Stimulated activated CD8-positive, alpha-beta memory T cell treated with anti-CD3 and anti-CD28 coated beads, Interleukin-4, amount 100 ng/mL, for 1 hour (primary cell): ENCODE measurements around the gene FXR2.

ENCODE experiments used
- DNase-seq, 2 donors: peaks; one replicate each; pipeline ENCODE4 v3.0.0-alpha.2; 2020; ENCODE audit warnings: low read depth in 2 of 2, low spot score in 1 of 2

The FXR2 gene

DNA sequence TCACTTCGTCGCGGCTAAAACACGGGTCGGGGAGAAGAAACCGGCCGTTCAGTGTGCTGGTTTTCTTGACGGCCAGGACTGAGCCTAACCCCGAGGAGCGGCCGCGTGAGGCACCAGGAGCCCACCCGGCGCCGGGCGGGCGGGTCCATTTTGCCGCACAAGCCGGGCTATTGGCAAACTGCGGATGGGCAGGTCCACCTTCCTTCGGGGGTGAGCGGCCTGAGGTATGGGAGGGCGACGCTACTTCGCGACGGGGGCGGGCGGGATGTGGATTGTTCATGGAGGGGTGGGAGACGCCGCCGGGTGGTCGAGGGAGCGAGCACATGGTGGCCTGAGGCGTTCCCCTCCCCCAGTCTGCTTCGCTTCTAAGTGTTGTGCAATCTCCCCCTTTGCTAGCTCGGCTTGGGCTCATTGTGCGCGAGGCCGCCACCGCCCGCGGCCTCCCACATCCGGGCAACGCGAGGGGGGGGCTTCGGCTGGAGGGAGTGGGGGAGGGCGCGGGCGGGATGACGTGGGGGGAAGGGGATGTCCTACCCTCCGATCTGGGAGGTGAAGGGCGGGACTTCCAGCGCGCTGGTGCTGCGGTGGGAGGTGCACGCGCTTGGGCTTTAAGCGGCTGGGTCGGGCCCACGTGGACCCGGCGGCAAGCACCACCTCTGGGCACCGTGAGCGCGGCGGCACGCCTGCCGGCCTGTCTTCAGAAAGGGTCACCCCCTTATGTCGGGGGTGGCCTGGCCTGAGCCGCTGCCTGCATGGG, 41.2 kb downstream of the FXR2 start:
- peak; percentile 83 to 84 for DNase-seq

GRCh38 chr17:7572588-7573323, 41.9 kb downstream of the FXR2 start:
- DNase-seq: peak; percentile 98 to 100

DNA sequence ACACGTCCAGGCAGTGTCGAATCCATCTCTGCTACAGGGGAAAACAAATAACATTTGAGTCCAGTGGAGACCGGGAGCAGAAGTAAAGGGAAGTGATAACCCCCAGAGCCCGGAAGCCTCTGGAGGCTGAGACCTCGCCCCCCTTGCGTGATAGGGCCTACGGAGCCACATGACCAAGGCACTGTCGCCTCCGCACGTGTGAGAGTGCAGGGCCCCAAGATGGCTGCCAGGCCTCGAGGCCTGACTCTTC, 42.4 kb downstream of the FXR2 start:
- no peak for DNase-seq

GRCh38 chr17:7570351-7570750, 44.3 kb downstream of the FXR2 start:
- DNase-seq: no peak

DNA sequence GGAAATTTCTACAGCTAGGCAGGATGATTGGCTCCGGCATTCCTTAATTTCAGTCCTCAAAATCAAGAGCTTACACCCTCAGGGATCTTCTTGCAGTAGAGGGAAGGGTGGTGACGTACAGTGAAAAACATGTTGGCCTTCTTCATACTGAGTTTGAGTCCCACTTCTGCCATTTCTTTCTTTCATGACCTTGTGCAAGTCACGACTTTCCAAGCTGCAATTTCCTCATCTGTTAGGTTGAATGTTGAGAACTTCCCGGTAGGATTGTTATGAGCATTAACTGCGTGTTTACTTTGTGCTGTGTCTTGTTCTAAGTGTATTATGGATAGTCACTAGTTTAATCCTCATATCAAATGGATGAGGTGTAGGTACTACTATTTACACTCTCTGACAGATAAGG, 45.1 kb downstream of the FXR2 start:
- no peak for DNase-seq

GRCh38 chr17:7563115-7563869, 51.4 kb downstream of the FXR2 start:
- no peak for DNase-seq

GRCh38 chr17:7562208-7562605, 52.5 kb downstream of the FXR2 start:
- no peak for DNase-seq

- peak; percentile 69 to 80 for DNase-seq
Observed at GRCh38 chr17:7561589-7562207, 53.0 kb downstream of the FXR2 start, which contains the start of gene SENP3. Gene SENP3 (plus strand): TSS chr17:7561919. CDS start chr17:7563077, 1,158 bp downstream.

GRCh38 chr17:7561028-7561575, 53.6 kb downstream of the FXR2 start:
- DNase-seq: peak; percentile 60 to 73

DNA sequence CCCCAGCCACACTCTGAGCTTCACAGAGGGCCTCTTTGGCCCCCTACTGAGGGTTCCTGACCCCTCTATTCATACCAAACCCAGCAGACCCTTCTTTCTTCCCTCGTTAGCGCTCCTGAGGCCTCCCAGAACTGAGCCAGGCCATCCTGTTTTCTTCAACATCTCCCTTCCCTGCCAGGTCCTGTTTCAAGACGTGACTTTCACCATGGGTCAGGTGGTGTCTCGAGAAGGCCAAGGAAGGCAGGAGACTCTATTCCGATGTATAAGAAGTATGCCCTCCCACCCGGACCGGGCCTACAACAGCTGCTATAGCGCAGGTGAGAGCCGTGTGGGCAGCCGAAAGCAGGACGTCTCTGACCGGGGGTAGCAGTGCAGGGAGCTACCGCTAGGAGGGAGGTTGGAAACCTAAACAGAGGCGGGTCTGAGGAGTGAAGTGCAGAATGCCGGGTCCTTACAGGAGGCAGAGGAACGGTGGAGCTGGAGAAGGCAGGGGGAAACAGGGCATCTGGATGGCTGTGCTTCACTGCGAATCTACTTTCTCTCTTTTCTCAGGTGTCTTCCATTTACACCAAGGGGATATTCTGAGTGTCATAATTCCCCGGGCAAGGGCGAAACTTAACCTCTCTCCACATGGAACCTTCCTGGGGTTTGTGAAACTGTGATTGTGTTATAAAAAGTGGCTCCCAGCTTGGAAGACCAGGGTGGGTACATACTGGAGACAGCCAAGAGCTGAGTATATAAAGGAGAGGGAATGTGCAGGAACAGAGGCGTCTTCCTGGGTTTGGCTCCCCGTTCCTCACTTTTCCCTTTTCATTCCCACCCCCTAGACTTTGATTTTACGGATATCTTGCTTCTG, 54.3 kb downstream of the FXR2 start:
- no peak for DNase-seq

- no peak for DNase-seq
Observed at GRCh38 chr17:7559320-7560171, 55.2 kb downstream of the FXR2 start.

GRCh38 chr17:7558544-7559319, 56.0 kb downstream of the FXR2 start, which contains the start of gene TNFSF13:
Gene TNFSF13 (plus strand): TSS chr17:7558750. CDS start chr17:7559040, 290 bp downstream.
- DNase-seq: no peak

GRCh38 chr17:7557775-7558543, 56.7 kb downstream of the FXR2 start:
- no peak for DNase-seq

GRCh38 chr17:7557147-7557764, 57.4 kb downstream of the FXR2 start:
- DNase-seq: no peak

GRCh38 chr17:7556627-7557026, 58.1 kb downstream of the FXR2 start:
- DNase-seq: no peak

- DNase-seq: no peak
Observed at GRCh38 chr17:7555320-7555948, 59.3 kb downstream of the FXR2 start.

GRCh38 chr17:7553356-7553755, 61.3 kb downstream of the FXR2 start:
- no peak for DNase-seq
